GM12878 (cell line): Measurements from ENCODE around the gene HHIP. TPM values are rescaled to one million over a fixed set of nuclear protein-coding genes. Genes with fewer than 3 reads are reported as not detected.

ENCODE experiments used
- ATAC-seq: fragments of 200-7000 bp; cut with Tn5 transposase; 3 replicates; pipeline ENCODE4 v1.9.1; 2020; ENCODE audit warnings: mild to moderate bottlenecking, moderate library complexity
- BruUV-seq: library from RNA; stranded (reverse); fragments of 400-500 nt; replicated peaks from 2 replicates; lab custom pipeline; 2021; lab: Mats Ljungman, UMichigan
- CTCF ChIA-PET: fragments of 300-600 bp; sonication (Branson Sonifier 250); formaldehyde crosslinking; extraction: SDS; loops from one replicate; lab custom pipeline; 2021; ENCODE audit warnings: inconsistent platforms; lab: Yijun Ruan, JAX
- POLR2A ChIA-PET: fragments of 350-600 bp; formaldehyde crosslinking; extraction: SDS; loops from one replicate; lab custom pipeline; 2021; ENCODE audit warnings: inconsistent platforms; lab: Charles Lee
- RAD21 ChIA-PET: fragments of 300-600 bp; sonication (Branson Sonifier 250); formaldehyde crosslinking; loops from one replicate; lab custom pipeline; 2023; ENCODE audit warnings: antibody characterized with exemption; ENCODE audit not compliant: unreplicated experiment; lab: Charles Lee
- SMC1A ChIA-PET: fragments of 300-600 bp; sonication (Branson Sonifier 250); formaldehyde crosslinking; loops from one replicate; lab custom pipeline; 2023; ENCODE audit not compliant: unreplicated experiment, uncharacterized antibody; lab: Charles Lee
- DNase-seq: peaks from one replicate; pipeline ENCODE4 v3.0.0-alpha.2; 2011; ENCODE audit warnings: low read depth, low spot score
- FAIRE-seq: peaks from 3 replicates; lab custom pipeline; 2011; peaks lifted over from hg19 to GRCh38; lab: Jason Lieb, UNC
- H2AFZ ChIP-seq: 2 replicates; pipeline ENCODE4 v1.6.0; 2011; ENCODE audit warnings: low read depth, low read length, control low read depth; ENCODE audit not compliant: control insufficient read depth
- H3K27ac ChIP-seq: 2 replicates; pipeline ENCODE4 v1.5.1; 2011; ENCODE audit warnings: control low read depth; ENCODE audit not compliant: control insufficient read depth, insufficient read depth
- H3K27me3 ChIP-seq, 2 experiments: replicated peaks in 1 of 2; 2 replicates each; pipeline versions ENCODE4 v1.6.0 to v1.6.1; 2011; ENCODE audit warnings: low read length in 1 of 2; ENCODE audit not compliant: control insufficient read depth in 2 of 2, insufficient read depth in 2 of 2
- H3K36me3 ChIP-seq, 2 experiments: 2 replicates each; pipeline ENCODE4 v1.5.1; 2011; ENCODE audit warnings: low read length in 1 of 2; ENCODE audit not compliant: control insufficient read depth in 2 of 2, insufficient read depth in 2 of 2
- H3K4me1 ChIP-seq: 2 replicates; pipeline ENCODE4 v1.6.1; 2011; ENCODE audit warnings: mild to moderate bottlenecking, low read length, moderate library complexity, mixed read lengths; ENCODE audit not compliant: control insufficient read depth, insufficient read depth
- H3K4me2 ChIP-seq: 2 replicates; pipeline ENCODE4 v1.6.0; 2011; ENCODE audit warnings: control low read depth; ENCODE audit not compliant: control insufficient read depth, insufficient read depth
- H3K4me3 ChIP-seq: fragments of 200-600 bp; sonication (generic); 2 replicates; pipeline ENCODE4 v1.5.1; 2016
- H3K79me2 ChIP-seq: 2 replicates; pipeline ENCODE4 v1.6.0; 2011; ENCODE audit warnings: low read length; ENCODE audit not compliant: control insufficient read depth, insufficient read depth
- H3K9ac ChIP-seq: 2 replicates; pipeline ENCODE4 v1.8.0; 2011; ENCODE audit warnings: low read length, control low read depth, mixed read lengths; ENCODE audit not compliant: control insufficient read depth, insufficient read depth
- H3K9me3 ChIP-seq: replicated peaks from 3 replicates; pipeline ENCODE4 v1.5.1; 2011; ENCODE audit warnings: mild to moderate bottlenecking, low read length; ENCODE audit not compliant: control insufficient read depth, insufficient read depth
- H4K20me1 ChIP-seq: 2 replicates; pipeline ENCODE4 v1.6.0; 2011; ENCODE audit not compliant: control insufficient read depth, insufficient read depth
- ATF2 ChIP-seq: IDR thresholded peaks from 2 replicates; pipeline ENCODE4 v1.6.1; 2012; ENCODE audit warnings: low read length, inconsistent platforms
- ATF3 ChIP-seq: IDR thresholded peaks from 2 replicates; pipeline ENCODE4 v1.6.1; 2011; ENCODE audit warnings: low read depth, mild to moderate bottlenecking, low read length, moderate library complexity, borderline replicate concordance; ENCODE audit errors: extremely low read depth
- BACH1 ChIP-seq: fragments of 450-650 bp; IDR thresholded peaks from 2 replicates; pipeline ENCODE4 v1.6.1; 2017; ENCODE audit warnings: mild to moderate bottlenecking, borderline replicate concordance
- CHD4 ChIP-seq: fragments of 200-600 bp; sonication (generic); IDR thresholded peaks from 2 replicates; pipeline ENCODE4 v1.6.1; 2016; ENCODE audit warnings: mild to moderate bottlenecking
- GATAD2B ChIP-seq: fragments of 450-650 bp; conservative IDR thresholded peaks from 2 replicates; pipeline ENCODE4 v1.6.1; 2017; ENCODE audit warnings: low read depth, mild to moderate bottlenecking, moderate library complexity
- NBN ChIP-seq: fragments of 450-650 bp; IDR thresholded peaks from 2 replicates; pipeline ENCODE4 v1.6.1; 2016
- RAD21 ChIP-seq: IDR thresholded peaks from 2 replicates; pipeline ENCODE4 v1.6.1; 2011; ENCODE audit warnings: mild to moderate bottlenecking, low read depth, low read length, moderate library complexity; ENCODE audit not compliant: insufficient read depth
- SMAD1 ChIP-seq: fragments of 450-650 bp; IDR thresholded peaks from 2 replicates; pipeline ENCODE4 v1.6.1; 2018; ENCODE audit warnings: mild to moderate bottlenecking, low read depth; ENCODE audit not compliant: partially characterized antibody
- SP1 ChIP-seq: IDR thresholded peaks from one replicate; pipeline ENCODE4 v1.6.1; 2011; ENCODE audit warnings: low read depth, low read length
- ZBTB11 ChIP-seq: fragments of 450-650 bp; formaldehyde crosslinking; IDR thresholded peaks from 2 replicates; pipeline ENCODE4 v1.5.0; 2022; ENCODE audit warnings: mild to moderate bottlenecking, missing genetic modification characterization
- ZNF384 ChIP-seq: IDR thresholded peaks from 2 replicates; pipeline ENCODE4 v1.6.1; 2012; ENCODE audit warnings: low read depth, mild to moderate bottlenecking, low read length, improper control_type of control experiment, borderline replicate concordance
- ZZZ3 ChIP-seq: IDR thresholded peaks from 2 replicates; pipeline ENCODE4 v1.6.1; 2011; ENCODE audit warnings: low read depth; ENCODE audit not compliant: control insufficient read depth, insufficient read length
- WGBS: methylation state at CpG from one replicate; pipeline ENCODE4 v1.1.6; 2016; ENCODE audit warnings: low lambda C conversion rate; ENCODE audit not compliant: insufficient replicate concordance, insufficient coverage; ENCODE audit errors: missing lambda C conversion rate; 5-methylcytosine and 5-hydroxymethylcytosine counted together
- in situ Hi-C: fragments of 300-500 bp; cut with MboI; formaldehyde crosslinking; loops from 9 replicates; pipeline ENCODE4 v1.14.3; 2018; ENCODE audit warnings: mixed read lengths
- intact Hi-C: fragments of 100-400 bp; cut with micrococcal nuclease; formaldehyde crosslinking; loops from one replicate; pipeline ENCODE4 v1.14.2; 2022; ENCODE audit not compliant: unreplicated experiment
- polyA plus RNA-seq, 11 experiments: library from polyadenylated mRNA; depleted of rRNA in 4 of 11; unstranded in 6 of 11; stranded (reverse) in 5 of 11; fragments of >200 nt; fragmentation: Nextera tagmentation in 4 of 11; fragmentation: Illumina TruSeq in 1 of 11; extraction: Ambion mirVana in 4 of 11; extraction: Trizol in 1 of 11; gene quantifications; 1 replicate in 1 of 11; 2 replicates in 10 of 11; pipeline versions ENCODE4 v1.2.1 to v1.2.3, GENCODE V29; 2011 to 2016; ENCODE audit warnings: inconsistent platforms in 2 of 11, missing spikeins in 2 of 11, low read depth in 1 of 11
- total RNA-seq, 4 experiments: library from RNA; depleted of rRNA in 3 of 4; stranded (reverse); fragments of >200 nt in 3 of 4; fragmentation: Illumina TruSeq in 1 of 4; extraction: Trizol in 1 of 4; gene quantifications; 2 replicates each; pipeline versions ENCODE4 v1.2.1 to v1.2.3, GENCODE V29; 2013 to 2021
- TF ChIP-seq, protein P1 (sequence below): fragments of 450-650 bp; IDR thresholded peaks from 2 replicates; pipeline ENCODE4 v1.6.1; 2018; ENCODE audit warnings: mild to moderate bottlenecking, low read depth, moderate library complexity; ENCODE audit not compliant: partially characterized antibody

Gene HHIP
- total and polyA plus RNA-seq, 10 of the 15 experiments (the other 5 are each of a cell fraction or from before 2014, with no cell fraction given), result 0.06 to 0.56 (median 0.24) TPM; not detected in 1

- no peak for TF ChIP-seq ATF3
- TF ChIP-seq SP1, result no peak
- TF ChIP-seq ZZZ3, result no peak
- TF ChIP-seq ATF2, result no peak
- no peak for TF ChIP-seq BACH1
- no peak for TF ChIP-seq GATAD2B
- TF ChIP-seq CHD4, result no peak
These were observed 18.0 kb downstream of the HHIP start (continued) for GRCh38 chr4:144663834-144664475.

DNA sequence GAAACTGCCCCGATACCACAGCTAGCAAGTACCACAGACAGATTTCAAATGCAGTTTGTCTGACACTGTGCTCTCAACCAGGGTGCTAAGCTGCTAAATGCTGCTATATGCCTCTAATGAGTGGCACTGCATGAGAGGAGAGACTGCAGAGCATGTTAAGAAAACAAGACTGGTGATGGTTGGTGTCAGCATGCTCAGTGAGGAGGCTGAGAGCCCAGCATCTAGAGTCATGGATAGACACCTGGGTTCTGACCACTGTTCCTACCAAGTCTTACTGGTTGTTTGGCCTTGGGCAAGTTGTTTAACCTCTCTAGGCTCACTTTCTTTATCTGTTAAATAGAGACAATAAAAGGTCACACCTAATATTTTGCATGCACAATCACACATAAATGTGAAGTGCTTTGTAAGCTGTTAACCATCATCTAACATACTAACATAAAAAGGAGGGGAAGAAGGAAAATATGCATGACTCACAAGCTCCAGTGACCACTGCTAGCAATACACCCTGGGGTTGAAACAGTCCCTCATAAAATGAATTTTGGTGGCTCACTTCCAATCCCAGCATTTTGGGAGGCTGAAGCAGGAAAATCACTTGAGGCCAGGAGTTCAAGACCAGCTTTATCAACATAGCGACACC is 20.7 kb downstream of the HHIP start:
- BruUV-seq, result no TSS peak
- no peaks in the 10 kb centered on the region for H4K20me1 ChIP-seq
- no peak overlapping the region for H3K4me3 ChIP-seq
- H3K9ac ChIP-seq, result no peak overlapping the region
- in situ Hi-C loops, result no loop called here
- H3K27me3 ChIP-seq, result no peaks in the 10 kb centered on the region
- no peak overlapping the region for H3K27ac ChIP-seq
- H3K36me3 ChIP-seq, result no peaks in the 10 kb centered on the region
- no peaks in the 10 kb centered on the region for H3K79me2 ChIP-seq
- CTCF ChIA-PET, result interaction anchor here (1.0 kb wide), 1 partner anchor 17 kb away, joined by 3 read pairs; no protein-coding TSS in a partner anchor
- H2AFZ ChIP-seq, result no peak overlapping the region
- TF ChIP-seq SMAD1 (no peak), ZBTB11 (CRISPR knock-in tag) (no peak), ZNF384 (no peak), RAD21 (no peak), NBN (no peak)
- TF ChIP-seq, protein P1, sequence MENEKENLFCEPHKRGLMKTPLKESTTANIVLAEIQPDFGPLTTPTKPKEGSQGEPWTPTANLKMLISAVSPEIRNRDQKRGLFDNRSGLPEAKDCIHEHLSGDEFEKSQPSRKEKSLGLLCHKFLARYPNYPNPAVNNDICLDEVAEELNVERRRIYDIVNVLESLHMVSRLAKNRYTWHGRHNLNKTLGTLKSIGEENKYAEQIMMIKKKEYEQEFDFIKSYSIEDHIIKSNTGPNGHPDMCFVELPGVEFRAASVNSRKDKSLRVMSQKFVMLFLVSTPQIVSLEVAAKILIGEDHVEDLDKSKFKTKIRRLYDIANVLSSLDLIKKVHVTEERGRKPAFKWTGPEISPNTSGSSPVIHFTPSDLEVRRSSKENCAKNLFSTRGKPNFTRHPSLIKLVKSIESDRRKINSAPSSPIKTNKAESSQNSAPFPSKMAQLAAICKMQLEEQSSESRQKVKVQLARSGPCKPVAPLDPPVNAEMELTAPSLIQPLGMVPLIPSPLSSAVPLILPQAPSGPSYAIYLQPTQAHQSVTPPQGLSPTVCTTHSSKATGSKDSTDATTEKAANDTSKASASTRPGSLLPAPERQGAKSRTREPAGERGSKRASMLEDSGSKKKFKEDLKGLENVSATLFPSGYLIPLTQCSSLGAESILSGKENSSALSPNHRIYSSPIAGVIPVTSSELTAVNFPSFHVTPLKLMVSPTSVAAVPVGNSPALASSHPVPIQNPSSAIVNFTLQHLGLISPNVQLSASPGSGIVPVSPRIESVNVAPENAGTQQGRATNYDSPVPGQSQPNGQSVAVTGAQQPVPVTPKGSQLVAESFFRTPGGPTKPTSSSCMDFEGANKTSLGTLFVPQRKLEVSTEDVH, result no peak
- H3K4me2 ChIP-seq, result no peak overlapping the region
- POLR2A ChIA-PET, result no interaction called here
- DNase-seq, result no peak
- SMC1A ChIA-PET, result no interaction called here
- ATAC-seq, result no peak
- FAIRE-seq, result no peak
- RAD21 ChIA-PET, result no interaction called here
- no peaks in the 10 kb centered on the region for H3K4me1 ChIP-seq
- intact Hi-C loops, result no loop called here
- 45% methylated on average over 2 of the region's 2 CpGs for WGBS
- H3K9me3 ChIP-seq, result no peaks in the 10 kb centered on the region
